Measurements from ENCODE around the gene ADAMTS3.

The ADAMTS3 gene

GRCh38 chr4:72568959-72569718 is at the start of gene ADAMTS3:
TSS of gene ADAMTS3 (minus strand) at chr4:72569221. CDS start at chr4:72568762, 459 bp downstream.
- DNase-seq: no peak

GRCh38 chr4:72613959-72614358 is 44.9 kb upstream of the ADAMTS3 start:
- no peak for DNase-seq

- DNase-seq: no peak
Measured at GRCh38 chr4:72606751-72607150, 37.7 kb upstream of the ADAMTS3 start.

GRCh38 chr4:72604324-72604723 is 35.3 kb upstream of the ADAMTS3 start:
- no peak for DNase-seq

GRCh38 chr4:72602396-72603376 is 33.7 kb upstream of the ADAMTS3 start:
- no peak for DNase-seq

- no peak for DNase-seq
Measured at GRCh38 chr4:72591547-72592454, 22.8 kb upstream of the ADAMTS3 start.

GRCh38 chr4:72587334-72587733 is 18.3 kb upstream of the ADAMTS3 start:
- DNase-seq: no peak

- no peak for DNase-seq
Measured at GRCh38 chr4:72582853-72583252, 13.8 kb upstream of the ADAMTS3 start.

- DNase-seq: no peak
Measured at GRCh38 chr4:72577211-72577610, 8.2 kb upstream of the ADAMTS3 start.

GRCh38 chr4:72571337-72571736 is 2.3 kb upstream of the ADAMTS3 start:
- no peak for DNase-seq

GRCh38 chr4:72569719-72570235 is 756 bp upstream of the ADAMTS3 start:
- no peak for DNase-seq

- DNase-seq: no peak
Measured at GRCh38 chr4:72567821-72568675, 973 bp downstream of the ADAMTS3 start.

GRCh38 chr4:72567036-72567435 is 2.0 kb downstream of the ADAMTS3 start:
- no peak for DNase-seq

GRCh38 chr4:72566464-72566972 is 2.5 kb downstream of the ADAMTS3 start:
- DNase-seq: no peak

GRCh38 chr4:72564789-72565188 is 4.2 kb downstream of the ADAMTS3 start:
- no peak for DNase-seq

GRCh38 chr4:72564184-72564583 is 4.8 kb downstream of the ADAMTS3 start:
- no peak for DNase-seq

- no peak for DNase-seq
Measured at GRCh38 chr4:72558655-72559054, 10.4 kb downstream of the ADAMTS3 start.

GRCh38 chr4:72557021-72557420 is 12.0 kb downstream of the ADAMTS3 start:
- DNase-seq: no peak

- DNase-seq: no peak
Measured at GRCh38 chr4:72555377-72555831, 13.6 kb downstream of the ADAMTS3 start.

- no peak for DNase-seq
Measured at GRCh38 chr4:72553540-72554337, 15.3 kb downstream of the ADAMTS3 start.

Measured in NCI-H446 treated with DMSO at 0.1 percent for 48 hours (cell line).